ENCODE data around the gene BRSK2. TPM values are rescaled to one million over a fixed set of nuclear protein-coding genes. Genes with fewer than 3 reads are reported as not detected.

BRSK2 gene
- total and polyA plus RNA-seq, 9 of the 15 experiments (the other 6 are each of a cell fraction or from before 2014, with no cell fraction given) = 0.06 to 0.52 (median 0.18) TPM; not detected in 5

DNA sequence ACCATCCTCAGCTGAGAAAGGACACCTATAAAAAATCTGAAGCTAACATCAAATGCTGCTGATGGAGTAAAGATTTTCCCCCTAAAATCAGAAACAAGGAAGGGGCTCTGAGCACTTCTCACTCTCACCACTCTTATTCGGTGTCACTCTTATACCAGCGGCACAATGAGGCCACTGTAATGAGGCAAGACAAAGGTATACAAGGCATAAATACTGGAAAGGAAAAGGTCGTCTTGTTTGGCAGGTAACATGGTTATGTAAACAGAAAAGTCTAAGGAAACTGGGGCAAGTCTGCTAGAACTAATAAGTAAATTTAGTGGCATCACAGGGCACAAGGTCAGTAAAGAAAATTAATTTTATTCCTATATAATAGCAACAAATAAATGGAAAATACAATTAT is 104.9 kb downstream of the BRSK2 start (continued):
- TF ChIP-seq, protein P1, sequence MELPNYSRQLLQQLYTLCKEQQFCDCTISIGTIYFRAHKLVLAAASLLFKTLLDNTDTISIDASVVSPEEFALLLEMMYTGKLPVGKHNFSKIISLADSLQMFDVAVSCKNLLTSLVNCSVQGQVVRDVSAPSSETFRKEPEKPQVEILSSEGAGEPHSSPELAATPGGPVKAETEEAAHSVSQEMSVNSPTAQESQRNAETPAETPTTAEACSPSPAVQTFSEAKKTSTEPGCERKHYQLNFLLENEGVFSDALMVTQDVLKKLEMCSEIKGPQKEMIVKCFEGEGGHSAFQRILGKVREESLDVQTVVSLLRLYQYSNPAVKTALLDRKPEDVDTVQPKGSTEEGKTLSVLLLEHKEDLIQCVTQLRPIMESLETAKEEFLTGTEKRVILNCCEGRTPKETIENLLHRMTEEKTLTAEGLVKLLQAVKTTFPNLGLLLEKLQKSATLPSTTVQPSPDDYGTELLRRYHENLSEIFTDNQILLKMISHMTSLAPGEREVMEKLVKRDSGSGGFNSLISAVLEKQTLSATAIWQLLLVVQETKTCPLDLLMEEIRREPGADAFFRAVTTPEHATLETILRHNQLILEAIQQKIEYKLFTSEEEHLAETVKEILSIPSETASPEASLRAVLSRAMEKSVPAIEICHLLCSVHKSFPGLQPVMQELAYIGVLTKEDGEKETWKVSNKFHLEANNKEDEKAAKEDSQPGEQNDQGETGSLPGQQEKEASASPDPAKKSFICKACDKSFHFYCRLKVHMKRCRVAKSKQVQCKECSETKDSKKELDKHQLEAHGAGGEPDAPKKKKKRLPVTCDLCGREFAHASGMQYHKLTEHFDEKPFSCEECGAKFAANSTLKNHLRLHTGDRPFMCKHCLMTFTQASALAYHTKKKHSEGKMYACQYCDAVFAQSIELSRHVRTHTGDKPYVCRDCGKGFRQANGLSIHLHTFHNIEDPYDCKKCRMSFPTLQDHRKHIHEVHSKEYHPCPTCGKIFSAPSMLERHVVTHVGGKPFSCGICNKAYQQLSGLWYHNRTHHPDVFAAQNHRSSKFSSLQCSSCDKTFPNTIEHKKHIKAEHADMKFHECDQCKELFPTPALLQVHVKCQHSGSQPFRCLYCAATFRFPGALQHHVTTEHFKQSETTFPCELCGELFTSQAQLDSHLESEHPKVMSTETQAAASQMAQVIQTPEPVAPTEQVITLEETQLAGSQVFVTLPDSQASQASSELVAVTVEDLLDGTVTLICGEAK (IDR thresholded peaks at IDR 0.05) = no peak
- TF ChIP-seq, protein P1 (CRISPR knock-in tag; IDR thresholded peaks at IDR 0.05) = no peak
- TF ChIP-seq, protein P2, sequence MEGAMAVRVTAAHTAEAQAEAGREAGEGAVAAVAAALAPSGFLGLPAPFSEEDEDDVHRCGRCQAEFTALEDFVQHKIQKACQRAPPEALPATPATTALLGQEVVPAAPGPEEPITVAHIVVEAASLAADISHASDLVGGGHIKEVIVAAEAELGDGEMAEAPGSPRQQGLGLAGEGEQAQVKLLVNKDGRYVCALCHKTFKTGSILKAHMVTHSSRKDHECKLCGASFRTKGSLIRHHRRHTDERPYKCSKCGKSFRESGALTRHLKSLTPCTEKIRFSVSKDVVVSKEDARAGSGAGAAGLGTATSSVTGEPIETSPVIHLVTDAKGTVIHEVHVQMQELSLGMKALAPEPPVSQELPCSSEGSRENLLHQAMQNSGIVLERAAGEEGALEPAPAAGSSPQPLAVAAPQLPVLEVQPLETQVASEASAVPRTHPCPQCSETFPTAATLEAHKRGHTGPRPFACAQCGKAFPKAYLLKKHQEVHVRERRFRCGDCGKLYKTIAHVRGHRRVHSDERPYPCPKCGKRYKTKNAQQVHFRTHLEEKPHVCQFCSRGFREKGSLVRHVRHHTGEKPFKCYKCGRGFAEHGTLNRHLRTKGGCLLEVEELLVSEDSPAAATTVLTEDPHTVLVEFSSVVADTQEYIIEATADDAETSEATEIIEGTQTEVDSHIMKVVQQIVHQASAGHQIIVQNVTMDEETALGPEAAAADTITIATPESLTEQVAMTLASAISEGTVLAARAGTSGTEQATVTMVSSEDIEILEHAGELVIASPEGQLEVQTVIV (CRISPR knock-in tag; IDR thresholded peaks at IDR 0.05; ENCODE audit: borderline replicate concordance) = no peak
- no peak for TF ChIP-seq FOXK2 (conservative IDR thresholded peaks at IDR 0.05 in 1 of 2, IDR thresholded peaks at IDR 0.05 in 1 of 2; ENCODE audit: low read depth in 2 of 2)
- no peak for TF ChIP-seq CHD2 (IDR thresholded peaks at IDR 0.05; ENCODE audit: low read depth, low read length)
- no peak for TF ChIP-seq THRAP3 (IDR thresholded peaks at IDR 0.05; ENCODE audit: borderline replicate concordance)
- TF ChIP-seq, protein P3, sequence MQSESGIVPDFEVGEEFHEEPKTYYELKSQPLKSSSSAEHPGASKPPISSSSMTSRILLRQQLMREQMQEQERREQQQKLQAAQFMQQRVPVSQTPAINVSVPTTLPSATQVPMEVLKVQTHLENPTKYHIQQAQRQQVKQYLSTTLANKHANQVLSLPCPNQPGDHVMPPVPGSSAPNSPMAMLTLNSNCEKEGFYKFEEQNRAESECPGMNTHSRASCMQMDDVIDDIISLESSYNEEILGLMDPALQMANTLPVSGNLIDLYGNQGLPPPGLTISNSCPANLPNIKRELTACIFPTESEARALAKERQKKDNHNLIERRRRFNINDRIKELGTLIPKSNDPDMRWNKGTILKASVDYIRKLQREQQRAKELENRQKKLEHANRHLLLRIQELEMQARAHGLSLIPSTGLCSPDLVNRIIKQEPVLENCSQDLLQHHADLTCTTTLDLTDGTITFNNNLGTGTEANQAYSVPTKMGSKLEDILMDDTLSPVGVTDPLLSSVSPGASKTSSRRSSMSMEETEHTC (IDR thresholded peaks at IDR 0.05) = no peak
- TF ChIP-seq KAT8 (IDR thresholded peaks at IDR 0.05; ENCODE audit: low read depth) = no peak
- no peak for TF ChIP-seq PURB (CRISPR knock-in tag; IDR thresholded peaks at IDR 0.05; ENCODE audit: low read depth)
- TF ChIP-seq, protein P4, sequence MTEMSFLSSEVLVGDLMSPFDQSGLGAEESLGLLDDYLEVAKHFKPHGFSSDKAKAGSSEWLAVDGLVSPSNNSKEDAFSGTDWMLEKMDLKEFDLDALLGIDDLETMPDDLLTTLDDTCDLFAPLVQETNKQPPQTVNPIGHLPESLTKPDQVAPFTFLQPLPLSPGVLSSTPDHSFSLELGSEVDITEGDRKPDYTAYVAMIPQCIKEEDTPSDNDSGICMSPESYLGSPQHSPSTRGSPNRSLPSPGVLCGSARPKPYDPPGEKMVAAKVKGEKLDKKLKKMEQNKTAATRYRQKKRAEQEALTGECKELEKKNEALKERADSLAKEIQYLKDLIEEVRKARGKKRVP (CRISPR knock-in tag; IDR thresholded peaks at IDR 0.05) = no peak
- TF ChIP-seq PPARD (CRISPR knock-in tag; IDR thresholded peaks at IDR 0.05) = no peak
- TF ChIP-seq TFAM (CRISPR knock-in tag; conservative IDR thresholded peaks at IDR 0.05) = no peak

Measured in K562 (cell line).